ENCODE results near the gene SERPINE3. TPM values are rescaled to one million over a fixed set of nuclear protein-coding genes. Genes with fewer than 3 reads are reported as not detected.

SERPINE3 gene
- total RNA-seq, 4 donors from 2014 or later, result not detected

DNA sequence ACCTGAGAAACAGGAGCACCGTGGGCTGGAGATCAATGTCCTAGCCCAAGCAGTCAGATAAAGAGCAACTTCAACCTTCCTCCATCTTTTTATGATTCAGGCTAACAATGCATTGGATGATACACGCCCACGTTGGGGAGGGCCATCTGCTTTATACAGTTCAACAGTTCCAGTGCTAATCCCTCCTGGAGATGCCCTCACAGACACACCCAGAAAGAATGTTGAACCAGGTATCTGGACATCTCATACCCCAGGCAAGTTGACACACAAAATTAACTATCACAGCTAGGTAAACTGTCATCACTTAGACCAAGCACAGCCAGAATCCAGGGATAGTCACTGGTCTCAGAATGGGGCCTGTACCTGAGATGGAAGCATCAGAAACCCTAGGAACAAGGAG is 20.6 kb upstream of the SERPINE3 start:
- intact Hi-C loops (cut with DNase I), result no loop called here
- H3K27me3 ChIP-seq, result no peaks in the 10 kb centered on the region
- no peaks in the 10 kb centered on the region for H3K36me3 ChIP-seq
- peaks cover 0 to 11% (median 0%) of the 10 kb centered on the region in 4 donors for H3K4me1 ChIP-seq
- no peak overlapping the region for H3K27ac ChIP-seq (replicated peaks in 1 of 4)
- H3K9me3 ChIP-seq, result no peaks in the 10 kb centered on the region
- 95% methylated on average over 3 of the region's 3 CpGs for WGBS
- H3K4me3 ChIP-seq, result no peak overlapping the region
- DNase-seq (ENCODE audit: extremely low spot score), result no peak
- TF ChIP-seq EP300 (IDR thresholded peaks at IDR 0.05), result no peak
- TF ChIP-seq POLR2A (IDR thresholded peaks at IDR 0.05; ENCODE audit: low read depth), result no peak
- TF ChIP-seq, protein P1, sequence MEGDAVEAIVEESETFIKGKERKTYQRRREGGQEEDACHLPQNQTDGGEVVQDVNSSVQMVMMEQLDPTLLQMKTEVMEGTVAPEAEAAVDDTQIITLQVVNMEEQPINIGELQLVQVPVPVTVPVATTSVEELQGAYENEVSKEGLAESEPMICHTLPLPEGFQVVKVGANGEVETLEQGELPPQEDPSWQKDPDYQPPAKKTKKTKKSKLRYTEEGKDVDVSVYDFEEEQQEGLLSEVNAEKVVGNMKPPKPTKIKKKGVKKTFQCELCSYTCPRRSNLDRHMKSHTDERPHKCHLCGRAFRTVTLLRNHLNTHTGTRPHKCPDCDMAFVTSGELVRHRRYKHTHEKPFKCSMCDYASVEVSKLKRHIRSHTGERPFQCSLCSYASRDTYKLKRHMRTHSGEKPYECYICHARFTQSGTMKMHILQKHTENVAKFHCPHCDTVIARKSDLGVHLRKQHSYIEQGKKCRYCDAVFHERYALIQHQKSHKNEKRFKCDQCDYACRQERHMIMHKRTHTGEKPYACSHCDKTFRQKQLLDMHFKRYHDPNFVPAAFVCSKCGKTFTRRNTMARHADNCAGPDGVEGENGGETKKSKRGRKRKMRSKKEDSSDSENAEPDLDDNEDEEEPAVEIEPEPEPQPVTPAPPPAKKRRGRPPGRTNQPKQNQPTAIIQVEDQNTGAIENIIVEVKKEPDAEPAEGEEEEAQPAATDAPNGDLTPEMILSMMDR (IDR thresholded peaks at IDR 0.05), result no peak
- TF ChIP-seq POLR2AphosphoS5 (IDR thresholded peaks at IDR 0.05), result no peak

DNA sequence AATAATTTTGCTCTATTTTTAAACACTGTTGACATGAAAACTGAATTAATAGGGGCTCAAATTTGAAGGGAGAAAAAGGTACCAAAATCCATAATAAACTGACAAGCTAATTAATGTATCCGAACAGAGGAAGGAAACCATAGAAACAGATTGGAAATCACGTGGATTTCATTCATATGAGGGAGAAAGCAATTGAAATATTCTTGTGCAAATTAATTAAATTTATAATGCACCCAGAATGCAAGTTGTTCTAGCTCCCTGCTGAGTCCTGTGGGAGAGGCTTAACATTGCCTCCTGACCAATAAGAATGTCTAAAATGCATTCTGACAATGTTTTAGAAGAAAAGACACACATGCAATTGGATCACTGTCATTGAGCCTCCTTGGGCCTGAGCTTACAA is 17.7 kb upstream of the SERPINE3 start:
- Histone ChIP-seq H3K4me3 (no peak overlapping the region), H3K9me3 (no peaks in the 10 kb centered on the region), H3K27ac (replicated peaks in 1 of 4) (no peak overlapping the region), H3K36me3 (no peaks in the 10 kb centered on the region), H3K4me1 (peaks cover 0 to 5% (median 0%) of the 10 kb centered on the region in 4 donors), H3K27me3 (no peaks in the 10 kb centered on the region)
- WGBS, result 58% methylated on average over 2 of the region's 2 CpGs
- intact Hi-C loops (cut with DNase I), result no loop called here
- no peak for DNase-seq (ENCODE audit: extremely low spot score)
- TF ChIP-seq POLR2AphosphoS5 (IDR thresholded peaks at IDR 0.05) (no peak), EP300 (IDR thresholded peaks at IDR 0.05) (no peak), POLR2A (IDR thresholded peaks at IDR 0.05; ENCODE audit: low read depth) (no peak)
- TF ChIP-seq, protein P1 (IDR thresholded peaks at IDR 0.05), result no peak

DNA sequence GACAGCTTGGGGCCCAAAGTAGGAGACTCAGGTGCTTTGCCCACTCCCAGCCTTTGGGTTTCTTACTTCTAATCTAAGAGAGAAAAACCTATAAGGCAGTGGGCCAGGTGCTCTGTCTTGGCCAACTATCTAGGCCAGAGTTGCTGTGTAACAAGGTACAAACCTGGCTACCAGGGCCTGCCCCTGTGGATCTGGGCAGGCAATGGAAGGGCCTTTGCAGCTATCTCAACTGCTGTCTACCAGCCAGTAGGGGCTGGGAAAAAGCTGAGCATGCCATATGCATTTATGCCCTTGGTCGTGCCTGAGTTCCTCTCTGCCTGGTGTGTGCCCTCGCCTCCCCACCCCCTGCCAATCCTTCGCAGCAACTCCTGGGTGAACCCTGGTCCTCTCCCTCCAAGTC is 16.7 kb upstream of the SERPINE3 start:
- no peak overlapping the region for H3K4me3 ChIP-seq

DNA sequence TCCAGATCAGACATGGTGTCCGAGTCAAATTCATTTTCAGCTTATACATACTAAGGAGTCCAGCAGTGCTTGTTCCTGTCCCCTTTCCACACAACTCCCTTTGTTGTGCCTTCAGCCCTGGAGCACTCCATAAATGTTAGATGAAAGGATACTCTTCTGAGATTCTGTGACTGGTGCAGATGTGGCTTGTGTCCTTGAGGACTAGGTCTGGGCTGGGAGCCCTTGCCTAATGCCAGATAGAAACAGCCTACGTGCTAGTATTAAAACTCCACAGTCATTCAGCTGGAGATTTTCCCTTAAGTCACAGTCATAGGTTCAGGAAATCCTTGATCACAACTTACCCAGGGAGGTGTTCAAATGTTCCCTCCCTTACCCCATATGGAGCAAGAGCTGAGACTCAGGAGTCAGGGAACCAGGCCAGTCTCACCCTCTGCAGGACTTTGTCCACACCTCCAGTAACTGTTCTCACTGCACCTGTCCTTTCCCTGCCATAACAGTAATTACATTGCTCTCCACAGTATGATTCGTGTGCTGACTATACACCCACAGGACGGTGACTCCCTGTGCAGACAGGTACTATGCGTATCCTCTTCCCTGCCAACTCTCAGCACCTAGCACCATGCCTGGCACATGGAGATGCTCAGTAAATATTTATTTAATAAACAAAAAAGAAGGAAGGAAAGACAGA is 15.5 kb upstream of the SERPINE3 start:
- Histone ChIP-seq H3K4me1 (peaks cover 0 to 5% (median 0%) of the 10 kb centered on the region in 4 donors), H3K36me3 (no peaks in the 10 kb centered on the region), H3K4me3 (no peak overlapping the region), H3K27ac (replicated peaks in 1 of 4) (no peak overlapping the region), H3K27me3 (no peaks in the 10 kb centered on the region), H3K9me3 (no peaks in the 10 kb centered on the region)
- TF ChIP-seq, protein P1 (IDR thresholded peaks at IDR 0.05), result no peak
- TF ChIP-seq EP300 (IDR thresholded peaks at IDR 0.05) (no peak), POLR2A (IDR thresholded peaks at IDR 0.05; ENCODE audit: low read depth) (no peak), POLR2AphosphoS5 (IDR thresholded peaks at IDR 0.05) (no peak)
- no peak for DNase-seq (ENCODE audit: extremely low spot score)
- intact Hi-C loops (cut with DNase I), result no loop called here
- 81% methylated on average over 5 of the region's 5 CpGs for WGBS

More for the DNA sequence above, 16.7 kb upstream of the SERPINE3 start:
- Histone ChIP-seq H3K27ac (replicated peaks in 1 of 4) (no peak overlapping the region), H3K36me3 (no peaks in the 10 kb centered on the region), H3K9me3 (no peaks in the 10 kb centered on the region), H3K27me3 (no peaks in the 10 kb centered on the region), H3K4me1 (peaks cover 0 to 5% (median 0%) of the 10 kb centered on the region in 4 donors)
- TF ChIP-seq EP300 (IDR thresholded peaks at IDR 0.05), result no peak
- TF ChIP-seq POLR2A (IDR thresholded peaks at IDR 0.05; ENCODE audit: low read depth), result no peak
- TF ChIP-seq, protein P1 (IDR thresholded peaks at IDR 0.05), result no peak
- TF ChIP-seq POLR2AphosphoS5 (IDR thresholded peaks at IDR 0.05), result no peak
- WGBS, result 83% methylated on average over 3 of the region's 3 CpGs
- intact Hi-C loops (cut with DNase I), result no loop called here
- no peak for DNase-seq (ENCODE audit: extremely low spot score)

All from esophagus muscularis mucosa (tissue), 4 donors.